Measurements from ENCODE around the gene MIS18BP1.

DNA sequence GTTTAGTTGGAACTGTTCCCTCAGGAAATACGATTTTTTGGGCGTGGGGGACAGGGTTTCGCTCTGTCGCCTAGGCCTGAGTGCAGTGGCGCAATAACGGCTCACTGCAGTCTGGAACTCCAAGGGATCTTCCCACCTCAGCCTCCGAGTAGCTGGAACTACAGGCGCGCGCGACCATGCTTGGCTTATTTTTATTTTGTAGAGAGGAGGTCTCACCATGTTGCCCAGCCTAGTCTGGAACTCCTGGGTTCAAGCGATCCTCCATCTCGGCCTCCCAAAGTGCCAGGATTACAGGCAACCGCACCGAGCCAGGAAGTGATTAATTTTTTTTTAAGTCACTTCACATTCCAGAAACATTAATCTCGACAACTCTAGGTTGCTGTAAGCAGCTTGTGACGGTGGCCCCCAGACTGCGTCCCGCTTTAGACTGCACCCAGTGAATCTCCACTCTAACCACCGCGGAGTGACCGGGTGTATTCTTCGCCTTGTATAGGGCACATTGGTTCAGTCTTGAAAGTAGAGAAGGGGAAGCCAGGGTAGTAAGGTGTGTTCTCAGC is 830 bp upstream of the MIS18BP1 start:
- TF ChIP-seq, protein P1, sequence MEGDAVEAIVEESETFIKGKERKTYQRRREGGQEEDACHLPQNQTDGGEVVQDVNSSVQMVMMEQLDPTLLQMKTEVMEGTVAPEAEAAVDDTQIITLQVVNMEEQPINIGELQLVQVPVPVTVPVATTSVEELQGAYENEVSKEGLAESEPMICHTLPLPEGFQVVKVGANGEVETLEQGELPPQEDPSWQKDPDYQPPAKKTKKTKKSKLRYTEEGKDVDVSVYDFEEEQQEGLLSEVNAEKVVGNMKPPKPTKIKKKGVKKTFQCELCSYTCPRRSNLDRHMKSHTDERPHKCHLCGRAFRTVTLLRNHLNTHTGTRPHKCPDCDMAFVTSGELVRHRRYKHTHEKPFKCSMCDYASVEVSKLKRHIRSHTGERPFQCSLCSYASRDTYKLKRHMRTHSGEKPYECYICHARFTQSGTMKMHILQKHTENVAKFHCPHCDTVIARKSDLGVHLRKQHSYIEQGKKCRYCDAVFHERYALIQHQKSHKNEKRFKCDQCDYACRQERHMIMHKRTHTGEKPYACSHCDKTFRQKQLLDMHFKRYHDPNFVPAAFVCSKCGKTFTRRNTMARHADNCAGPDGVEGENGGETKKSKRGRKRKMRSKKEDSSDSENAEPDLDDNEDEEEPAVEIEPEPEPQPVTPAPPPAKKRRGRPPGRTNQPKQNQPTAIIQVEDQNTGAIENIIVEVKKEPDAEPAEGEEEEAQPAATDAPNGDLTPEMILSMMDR (IDR thresholded peaks at IDR 0.05): no peak
- TF ChIP-seq POLR2AphosphoS5 (IDR thresholded peaks at IDR 0.05): no peak
